ENCODE results near the gene TTLL9.

The TTLL9 gene

GRCh38 chr20:31857861-31858759, 12.3 kb upstream of the TTLL9 start:
- DNase-seq (ENCODE audit: low read depth), result no peak

GRCh38 chr20:31858760-31859083, 11.7 kb upstream of the TTLL9 start:
- no peak for DNase-seq (ENCODE audit: low read depth)

- no peak for DNase-seq (ENCODE audit: low read depth)
Observed at GRCh38 chr20:31859266-31859997, 11.0 kb upstream of the TTLL9 start.

GRCh38 chr20:31859998-31860380, 10.4 kb upstream of the TTLL9 start:
- no peak for DNase-seq (ENCODE audit: low read depth)

GRCh38 chr20:31860390-31861134, 9.9 kb upstream of the TTLL9 start:
- peak; percentile 60 for DNase-seq (ENCODE audit: low read depth)

GRCh38 chr20:31861135-31861384, 9.4 kb upstream of the TTLL9 start:
- DNase-seq (ENCODE audit: low read depth), result no peak

GRCh38 chr20:31861385-31862156, 8.9 kb upstream of the TTLL9 start:
- DNase-seq (ENCODE audit: low read depth), result peak; percentile 55

GRCh38 chr20:31862157-31862470, 8.3 kb upstream of the TTLL9 start:
- DNase-seq (ENCODE audit: low read depth), result no peak

GRCh38 chr20:31862506-31862905, 7.9 kb upstream of the TTLL9 start:
- DNase-seq (ENCODE audit: low read depth), result no peak

- no peak for DNase-seq (ENCODE audit: low read depth)
Observed at GRCh38 chr20:31863296-31864085, 6.9 kb upstream of the TTLL9 start.

GRCh38 chr20:31864521-31865400, 5.7 kb upstream of the TTLL9 start:
- no peak for DNase-seq (ENCODE audit: low read depth)

- DNase-seq (ENCODE audit: low read depth), result no peak
Observed at GRCh38 chr20:31866221-31866620, 4.2 kb upstream of the TTLL9 start.

GRCh38 chr20:31868853-31869672, 1.4 kb upstream of the TTLL9 start:
- no peak for DNase-seq (ENCODE audit: low read depth)

- no peak for DNase-seq (ENCODE audit: low read depth)
Observed at GRCh38 chr20:31869673-31869941, 827 bp upstream of the TTLL9 start.

GRCh38 chr20:31870726-31871617, 538 bp downstream of the TTLL9 start:
- no peak for DNase-seq (ENCODE audit: low read depth)

- no peak for DNase-seq (ENCODE audit: low read depth)
Observed at GRCh38 chr20:31871618-31871954, 1.2 kb downstream of the TTLL9 start.

GRCh38 chr20:31872406-31872805, 2.0 kb downstream of the TTLL9 start:
- no peak for DNase-seq (ENCODE audit: low read depth)

- no peak for DNase-seq (ENCODE audit: low read depth)
Observed at GRCh38 chr20:31875671-31876070, 5.2 kb downstream of the TTLL9 start.

GRCh38 chr20:31877684-31878083, 7.2 kb downstream of the TTLL9 start:
- no peak for DNase-seq (ENCODE audit: low read depth)

Measured in ELR (cell line).